Stimulated activated CD8-positive, alpha-beta memory T cell treated with anti-CD3 and anti-CD28 coated beads, Interleukin-7, amount 100 ng/mL, for 48 hours (primary cell): ENCODE data around the gene OXNAD1.

Source experiments
- DNase-seq, 2 donors: peaks; one replicate each; pipeline ENCODE4 v3.0.0-alpha.2; 2020; ENCODE audit warnings: low read depth in 1 of 2; ENCODE audit errors: extremely low read depth in 1 of 2

Gene OXNAD1

DNA sequence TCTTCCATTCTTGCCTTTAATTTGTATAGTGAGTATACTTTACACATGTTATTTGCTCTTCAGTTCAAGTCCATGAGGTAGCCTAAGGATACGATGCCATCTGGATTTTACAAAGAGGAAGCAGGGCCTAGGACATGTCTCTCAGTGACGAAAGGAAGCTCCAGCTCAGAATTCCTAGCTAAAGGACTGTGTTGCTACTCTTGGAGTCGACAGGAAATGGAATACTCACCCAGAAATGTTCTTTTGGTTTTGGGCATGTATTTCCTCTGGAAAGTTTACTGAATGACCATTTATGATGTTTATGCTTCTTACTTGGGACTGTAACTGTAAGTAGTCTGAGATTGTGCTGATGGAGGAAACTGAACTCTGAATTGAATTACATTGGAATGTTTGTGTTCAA lies 12.5 kb downstream of the OXNAD1 start:
- no peak for DNase-seq

DNA sequence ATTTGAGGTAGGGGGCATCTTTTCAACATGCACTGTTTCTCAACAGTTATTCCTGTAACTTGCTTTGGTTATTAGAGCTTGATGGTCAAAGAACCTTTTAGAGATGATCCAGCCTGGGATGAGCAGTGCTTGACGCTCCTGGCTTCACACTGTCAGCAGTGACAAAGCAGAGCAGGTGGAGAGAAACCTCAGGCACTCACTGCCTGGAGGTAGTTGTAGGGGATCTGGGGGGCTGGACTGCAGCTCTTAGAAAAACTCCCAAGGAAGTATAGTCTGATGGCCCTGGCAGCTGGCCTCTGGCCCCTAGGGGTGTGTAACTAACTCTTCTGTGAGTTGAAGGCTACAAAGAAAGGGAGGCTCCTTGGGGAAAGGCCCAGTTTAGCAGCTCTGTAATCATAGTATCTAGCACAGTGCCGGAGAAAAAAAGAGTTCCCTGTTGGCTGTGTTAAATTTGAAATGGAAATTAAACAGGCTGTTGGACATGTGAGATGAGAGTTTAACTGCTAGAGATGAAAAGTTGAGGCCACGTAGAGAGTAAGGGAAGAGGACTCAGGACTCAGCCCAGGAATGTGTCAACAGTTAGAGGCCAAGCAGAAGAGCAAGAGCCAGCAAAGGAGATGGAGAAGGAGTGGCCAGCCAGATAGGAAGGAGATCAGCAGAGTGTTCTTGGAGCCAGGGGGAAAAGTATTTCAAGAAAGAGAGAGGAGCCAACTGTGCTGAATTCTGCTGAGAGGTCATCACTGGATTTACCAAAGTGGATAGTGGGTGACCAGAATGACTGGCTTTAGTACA lies 14.2 kb downstream of the OXNAD1 start:
- DNase-seq: no peak

- no peak for DNase-seq
Observed at GRCh38 chr3:16280671-16281070, 15.7 kb downstream of the OXNAD1 start.

- no peak for DNase-seq
Observed at GRCh38 chr3:16284633-16285032, 19.6 kb downstream of the OXNAD1 start.

DNA sequence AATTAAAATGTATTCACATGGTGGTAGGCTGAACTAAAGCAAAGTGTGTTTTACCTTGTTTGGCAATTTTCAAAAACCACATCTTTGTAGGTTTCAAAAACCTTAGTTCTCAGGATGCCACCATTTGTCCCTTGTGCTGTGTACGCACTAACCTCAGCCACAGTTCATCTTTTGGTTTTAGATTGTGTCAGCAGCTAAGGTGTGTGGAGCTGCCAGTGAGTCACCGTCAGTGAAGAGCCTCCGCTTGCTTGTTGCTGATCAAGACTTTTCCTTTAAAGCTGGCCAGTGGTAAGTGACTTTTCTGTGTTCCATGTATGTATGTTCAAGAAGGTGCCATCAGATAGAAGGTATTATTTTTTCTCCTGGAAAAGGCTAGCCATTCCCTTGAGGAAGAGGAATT lies 21.1 kb downstream of the OXNAD1 start:
- peak in 1 of 2 donors; percentile 68 for DNase-seq

DNA sequence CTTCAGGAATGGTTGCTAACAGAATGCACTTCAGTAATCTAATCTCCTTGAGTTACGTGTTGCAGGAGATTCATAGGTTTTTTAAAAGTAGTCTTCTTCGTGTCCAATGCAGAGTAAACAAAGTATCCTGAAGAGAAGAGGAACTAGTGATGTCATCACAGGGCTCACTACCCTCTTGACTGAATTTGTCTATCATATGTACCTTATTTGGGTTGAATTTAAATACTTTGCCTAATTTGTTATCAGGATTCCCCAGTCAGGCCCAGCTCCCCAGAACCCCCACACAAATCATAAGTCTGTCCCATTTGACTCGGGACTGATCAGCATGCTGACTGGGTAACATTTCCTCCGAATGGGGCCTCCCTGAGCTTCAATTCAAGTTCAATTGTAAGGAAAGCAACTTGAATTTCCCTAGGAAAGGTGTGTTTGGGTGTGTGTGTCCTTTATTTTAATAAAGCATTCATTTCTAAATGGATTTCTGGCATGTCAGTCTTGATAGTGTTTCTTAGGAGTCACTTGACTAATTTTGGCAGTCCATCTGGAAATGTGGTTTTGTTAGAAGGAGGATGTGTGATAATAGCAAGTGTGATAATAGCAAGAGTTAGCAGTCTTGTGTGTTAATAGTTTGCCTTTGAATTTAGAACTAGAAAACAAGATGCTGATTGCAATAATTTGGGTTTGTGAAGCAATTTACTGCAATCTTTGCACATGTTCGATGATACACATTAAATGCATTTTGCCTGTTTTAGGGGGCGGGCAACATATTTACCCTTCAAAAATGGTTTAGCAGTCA lies 21.9 kb downstream of the OXNAD1 start:
- DNase-seq: no peak

- DNase-seq: no peak
Observed at GRCh38 chr3:16288664-16289063, 23.7 kb downstream of the OXNAD1 start.

GRCh38 chr3:16289144-16289889 lies 24.3 kb downstream of the OXNAD1 start:
- DNase-seq: no peak

DNA sequence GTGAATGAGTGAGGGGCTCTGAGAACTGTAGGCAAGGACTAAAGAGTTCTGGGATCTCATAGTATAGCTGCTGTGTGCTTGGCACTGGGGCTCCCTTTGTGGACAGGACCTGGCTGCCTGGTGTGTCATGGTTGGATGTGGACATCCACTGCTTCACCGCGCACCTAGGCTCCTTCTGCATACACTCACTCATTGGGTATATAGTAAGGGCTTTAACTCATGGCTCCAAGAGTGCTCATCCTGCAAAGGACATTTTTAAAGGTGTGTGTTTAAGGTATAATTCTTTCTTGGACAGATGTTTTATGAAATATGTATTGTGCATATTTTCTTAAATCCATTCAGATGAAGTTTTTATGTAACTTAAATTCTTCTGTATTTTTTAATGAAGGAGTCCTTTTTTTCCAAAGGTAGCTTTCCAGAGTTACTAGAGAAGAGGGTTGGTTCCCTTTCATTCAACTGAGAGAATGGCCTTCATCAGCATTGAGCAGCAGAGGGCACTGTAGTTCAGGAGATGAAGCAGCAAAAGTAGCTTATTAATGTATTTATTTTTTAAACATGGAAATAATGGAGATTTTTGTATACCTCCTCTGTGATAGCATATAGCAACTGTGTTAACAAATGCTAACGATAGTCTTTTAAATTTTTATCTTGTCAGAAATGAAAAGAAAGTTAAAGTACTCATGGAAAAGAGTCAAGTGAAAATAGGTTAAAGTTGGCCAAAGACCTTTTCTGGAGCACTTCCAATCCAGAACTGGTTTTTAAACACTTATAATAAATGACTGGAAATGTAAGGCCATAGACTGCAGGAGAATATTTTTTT lies 25.2 kb downstream of the OXNAD1 start:
- DNase-seq: no peak

DNA sequence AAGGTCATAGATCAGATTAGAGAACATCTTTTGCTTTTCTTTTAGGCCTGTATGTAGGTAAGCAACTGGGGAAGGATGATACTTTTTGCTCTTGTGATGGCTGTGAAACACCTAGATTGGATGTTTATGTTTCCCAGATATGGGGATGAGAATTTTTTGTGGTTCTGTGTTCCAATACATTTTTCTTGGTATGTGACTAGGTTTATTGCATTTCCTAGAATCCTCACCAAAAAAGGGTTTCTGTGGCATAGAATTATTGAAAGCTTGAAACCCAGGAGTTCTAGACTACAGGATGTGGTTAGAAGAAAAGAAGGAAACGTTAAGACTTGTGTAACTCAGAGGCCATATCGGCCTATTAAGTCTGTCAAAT lies 25.8 kb downstream of the OXNAD1 start:
- DNase-seq: no peak

GRCh38 chr3:16294844-16295243 lies 29.8 kb downstream of the OXNAD1 start:
- no peak for DNase-seq

DNA sequence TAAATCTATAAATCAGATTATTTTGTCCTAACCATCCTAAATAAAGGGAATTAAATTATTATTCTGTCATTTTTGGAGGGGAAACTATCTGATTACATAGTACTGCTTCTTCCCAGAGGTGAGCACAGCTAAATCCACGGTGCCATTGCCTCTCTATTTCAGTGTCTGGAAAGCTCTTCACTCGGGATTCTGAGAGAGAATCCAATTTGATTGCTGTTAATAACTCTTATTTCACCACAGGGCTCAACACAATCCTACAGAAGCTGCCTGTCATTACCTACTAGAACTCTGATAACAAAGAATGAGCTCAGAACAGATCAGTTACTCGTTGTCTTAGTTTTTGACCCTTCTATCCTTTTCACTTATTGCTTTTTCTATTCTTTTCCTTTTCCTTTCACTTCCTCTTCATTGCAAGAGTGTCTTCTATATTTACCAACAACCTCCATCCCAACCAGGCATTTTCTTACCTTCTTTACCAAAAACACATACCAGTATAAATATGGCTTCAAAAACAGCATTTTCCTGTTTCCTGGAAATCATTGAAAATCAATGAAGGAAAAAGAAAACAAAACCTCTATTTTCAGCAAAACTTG lies 30.4 kb downstream of the OXNAD1 start:
- no peak for DNase-seq

DNA sequence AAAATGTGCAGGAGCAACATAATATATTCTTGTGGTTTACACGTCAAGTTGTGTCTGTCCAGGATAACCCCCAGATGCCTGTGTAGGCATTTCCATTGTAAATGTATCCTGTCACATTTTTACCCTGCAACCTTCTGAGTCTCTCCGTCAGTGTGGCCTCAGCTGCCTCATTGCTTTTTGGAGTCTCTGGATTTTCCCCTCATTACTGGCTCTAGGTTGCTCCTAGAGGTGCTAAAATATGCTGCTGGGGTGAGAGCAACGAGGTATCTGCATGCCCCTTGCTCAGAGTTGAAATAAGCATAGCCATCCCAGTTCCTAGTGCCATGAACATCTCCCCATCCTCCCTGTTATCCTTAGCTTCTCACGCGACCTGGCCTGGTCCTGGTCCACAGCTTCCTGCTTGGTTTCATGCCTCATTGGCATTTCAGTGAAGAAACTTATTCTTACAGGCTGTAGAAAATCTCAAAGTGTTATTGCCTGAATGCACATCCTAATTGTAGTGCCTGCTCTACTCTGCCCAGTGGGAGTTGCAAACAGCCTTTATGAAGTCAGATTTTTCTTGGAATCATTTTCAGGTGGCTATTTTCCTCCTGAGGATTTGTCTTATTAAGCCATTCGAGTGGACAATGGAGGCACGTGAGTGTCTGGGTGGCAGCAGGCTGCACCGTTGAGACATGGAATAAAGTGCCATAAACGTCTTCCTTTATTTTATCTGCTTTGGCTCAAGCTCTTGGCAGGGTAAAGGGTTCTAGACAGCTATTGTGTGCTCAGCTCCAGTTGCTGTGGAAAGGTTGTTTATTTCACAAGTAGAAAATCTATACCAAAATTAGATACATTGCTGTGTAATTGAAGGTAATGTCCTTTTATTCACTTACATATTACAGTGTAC lies 33.2 kb downstream of the OXNAD1 start:
- DNase-seq: no peak

GRCh38 chr3:16298891-16299290 lies 33.9 kb downstream of the OXNAD1 start:
- DNase-seq: no peak

GRCh38 chr3:16299746-16300145 lies 34.7 kb downstream of the OXNAD1 start:
- no peak for DNase-seq

DNA sequence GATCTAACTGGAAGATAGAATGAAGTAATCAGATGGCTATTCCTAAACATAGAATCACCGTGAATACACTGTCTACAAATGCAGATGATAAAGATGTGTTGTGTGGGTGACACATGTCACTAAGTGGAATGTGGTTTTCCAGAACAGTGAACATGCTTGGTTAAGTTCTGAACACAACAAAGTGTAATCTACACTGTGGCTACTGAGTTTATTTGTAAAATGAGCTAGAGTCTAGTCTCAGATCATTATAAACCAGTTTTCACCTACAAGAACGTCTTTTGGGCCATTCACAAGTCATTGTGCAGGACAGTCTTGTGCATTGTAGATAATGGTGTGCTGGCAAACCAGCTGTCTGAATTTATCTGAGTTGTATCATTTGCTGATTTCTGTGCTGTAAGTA lies 35.3 kb downstream of the OXNAD1 start:
- no peak for DNase-seq

DNA sequence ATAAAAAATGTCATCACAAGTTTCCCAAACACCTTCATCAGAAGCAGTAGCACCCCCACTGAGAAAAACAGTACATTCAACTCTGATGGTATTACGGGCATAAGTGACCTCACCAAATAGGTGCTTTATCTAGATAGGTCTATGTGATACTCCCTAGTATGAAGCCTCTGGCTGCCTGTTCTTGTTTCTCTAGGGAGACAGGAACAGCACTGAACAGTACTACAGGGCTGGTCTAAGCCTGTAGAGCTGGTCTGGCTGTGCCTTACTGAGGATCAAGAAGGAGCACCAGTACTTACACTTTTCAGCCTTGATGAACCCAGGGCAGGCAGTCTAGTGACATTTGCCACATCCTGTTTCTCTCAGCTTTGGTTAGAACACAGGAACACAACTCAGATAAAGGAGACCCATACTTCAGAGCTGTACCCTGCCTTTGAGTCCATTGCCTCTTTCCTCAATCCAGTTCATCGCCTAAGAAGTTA lies 35.9 kb downstream of the OXNAD1 start:
- no peak for DNase-seq

DNA sequence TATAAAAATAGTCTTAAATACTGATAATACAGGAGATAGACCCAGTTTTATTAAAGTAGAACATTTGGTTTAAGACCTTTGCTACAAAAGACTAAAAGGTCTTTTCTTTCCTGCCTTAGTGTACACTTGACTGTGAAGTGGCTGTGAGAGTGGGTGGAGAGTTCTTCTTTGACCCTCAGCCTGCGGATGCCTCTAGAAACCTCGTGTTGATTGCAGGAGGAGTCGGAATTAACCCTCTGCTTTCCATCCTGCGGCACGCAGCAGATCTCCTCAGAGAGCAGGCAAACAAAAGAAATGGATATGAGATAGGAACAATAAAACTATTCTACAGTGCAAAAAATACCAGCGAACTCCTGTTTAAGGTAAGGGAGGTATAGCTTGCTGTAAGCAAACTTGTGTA lies 36.5 kb downstream of the OXNAD1 start:
- peak in 1 of 2 donors; percentile 34 for DNase-seq

GRCh38 chr3:16302082-16302631 lies 37.1 kb downstream of the OXNAD1 start:
- no peak for DNase-seq
